Epidermal melanocyte (primary cell): ENCODE measurements around the gene HCN3.
A peak's percentile ranks its signal among the peaks of the same experiment; 100 is the strongest.
"Not testable (repeated sequence)": the region's sequence is repeated elsewhere in the genome, so short reads cannot be mapped to it uniquely, and the experiment has no call there.

Experiments
- DNase-seq: peaks from one replicate; pipeline ENCODE4 v3.0.0; 2011; ENCODE audit warnings: low spot score; ENCODE audit not compliant: insufficient read length

Gene HCN3

DNA sequence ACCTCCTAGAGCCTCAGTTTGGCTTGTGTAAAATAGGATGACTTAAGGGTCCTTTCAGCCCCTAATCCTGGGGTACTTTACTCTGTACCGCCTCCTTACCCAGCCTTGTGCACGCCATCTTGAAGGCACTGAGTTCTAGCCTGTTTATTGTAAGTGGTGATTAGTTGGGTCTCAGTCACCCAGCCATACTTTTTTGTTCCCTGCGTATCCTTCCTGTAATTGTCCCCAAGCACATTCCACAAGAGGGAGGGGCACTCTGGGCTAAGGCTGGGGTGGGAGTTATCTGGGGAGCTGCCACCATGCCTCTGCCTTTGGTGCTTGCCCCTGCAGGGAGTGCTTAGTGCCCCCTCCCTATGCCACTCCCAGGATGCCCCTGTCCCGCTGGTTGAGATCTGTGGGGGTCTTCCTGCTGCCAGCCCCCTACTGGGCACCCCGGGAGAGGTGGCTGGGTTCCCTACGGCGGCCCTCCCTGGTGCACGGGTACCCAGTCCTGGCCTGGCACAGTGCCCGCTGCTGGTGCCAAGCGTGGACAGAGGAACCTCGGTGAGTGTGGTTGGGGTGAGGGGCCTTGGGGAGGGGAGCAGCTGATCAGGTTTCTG lies 32.3 kb downstream of the HCN3 start:
- no peak for DNase-seq

DNA sequence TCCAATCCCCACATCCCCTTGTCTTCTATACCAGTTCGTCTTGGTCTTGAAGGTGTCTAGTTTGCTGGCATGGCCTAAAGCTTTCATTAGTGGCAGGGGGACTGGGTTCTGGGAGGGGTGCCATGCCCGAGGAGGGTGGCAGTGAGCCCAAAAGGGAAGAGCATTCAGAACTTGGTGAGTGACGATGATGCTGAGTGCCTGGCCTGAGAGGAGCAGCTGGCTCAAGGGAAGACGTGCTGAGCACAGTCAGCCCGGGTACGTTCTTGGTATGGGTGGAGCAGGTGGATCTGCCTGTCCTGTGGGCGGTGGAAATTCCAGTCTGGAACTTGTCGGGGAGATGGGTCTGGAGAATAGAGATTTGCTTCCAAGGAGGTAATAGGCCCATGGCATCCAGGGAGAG lies 36.0 kb downstream of the HCN3 start:
- no peak for DNase-seq

DNA sequence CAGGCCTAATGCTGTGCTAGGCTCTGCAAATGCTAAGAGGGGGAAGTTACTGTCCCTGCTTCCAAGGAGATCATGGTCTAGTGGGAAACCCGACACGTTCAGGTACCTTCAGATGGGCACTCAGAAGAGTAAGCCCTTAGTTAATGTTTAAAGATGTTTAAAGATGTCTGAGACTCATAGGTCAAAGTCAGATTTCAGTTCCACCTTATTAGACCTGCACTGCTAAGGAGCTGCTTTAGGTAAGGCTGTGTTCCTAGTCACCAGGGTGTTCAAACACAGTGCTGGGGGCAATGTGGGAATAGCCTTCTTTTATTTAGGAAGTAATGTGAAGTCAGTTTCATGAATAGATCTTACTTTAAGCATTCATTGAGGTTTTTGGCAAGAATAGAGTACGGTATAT lies 39.7 kb downstream of the HCN3 start:
- DNase-seq = no peak

DNA sequence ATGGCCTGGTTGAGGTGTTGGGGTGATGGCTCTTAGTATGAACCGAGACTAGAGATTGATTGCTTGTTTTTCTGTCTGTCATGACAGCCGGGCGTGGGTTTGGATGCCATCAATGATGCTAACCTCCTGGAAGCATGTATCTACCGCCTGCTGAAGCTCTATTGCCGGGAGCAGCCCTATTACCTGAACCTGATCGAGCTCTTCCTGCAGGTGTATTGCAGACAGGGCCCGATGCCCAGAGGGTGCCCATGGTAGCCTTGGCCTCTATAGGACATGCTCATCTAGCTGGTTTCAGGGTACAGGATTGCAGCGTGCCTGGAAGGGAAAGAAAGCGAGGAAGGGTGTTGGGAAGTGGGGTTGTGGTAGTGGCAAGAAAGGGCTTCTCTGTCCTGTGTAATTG lies 40.8 kb downstream of the HCN3 start:
- no peak for DNase-seq

DNA sequence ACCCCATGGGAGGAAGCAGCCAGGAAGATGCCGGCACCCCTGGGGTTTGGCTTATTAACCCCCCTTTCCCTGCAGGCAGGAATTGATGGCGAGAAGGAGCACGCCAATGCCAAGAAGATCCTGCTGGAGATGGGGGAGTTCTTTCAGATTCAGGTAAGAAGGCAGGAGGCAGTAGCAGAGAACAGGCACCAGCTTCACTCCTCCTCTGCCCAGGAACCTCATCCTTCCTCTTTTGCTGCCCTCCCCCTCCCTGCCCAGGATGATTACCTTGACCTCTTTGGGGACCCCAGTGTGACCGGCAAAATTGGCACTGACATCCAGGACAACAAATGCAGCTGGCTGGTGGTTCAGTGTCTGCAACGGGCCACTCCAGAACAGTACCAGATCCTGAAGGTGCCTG lies 42.3 kb downstream of the HCN3 start:
- no peak for DNase-seq

DNA sequence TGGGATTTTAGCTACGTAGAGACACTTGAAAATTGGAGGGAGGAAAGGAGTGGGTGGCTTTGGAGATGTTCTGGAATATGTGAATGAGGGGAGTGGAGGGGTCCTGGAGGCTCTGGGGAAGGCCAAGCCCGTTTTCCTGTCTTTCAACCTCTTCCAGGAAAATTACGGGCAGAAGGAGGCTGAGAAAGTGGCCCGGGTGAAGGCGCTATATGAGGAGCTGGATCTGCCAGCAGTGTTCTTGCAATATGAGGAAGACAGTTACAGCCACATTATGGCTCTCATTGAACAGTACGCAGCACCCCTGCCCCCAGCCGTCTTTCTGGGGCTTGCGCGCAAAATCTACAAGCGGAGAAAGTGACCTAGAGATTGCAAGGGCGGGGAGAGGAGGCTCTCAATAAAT lies 43.0 kb downstream of the HCN3 start:
- DNase-seq = no peak

DNA sequence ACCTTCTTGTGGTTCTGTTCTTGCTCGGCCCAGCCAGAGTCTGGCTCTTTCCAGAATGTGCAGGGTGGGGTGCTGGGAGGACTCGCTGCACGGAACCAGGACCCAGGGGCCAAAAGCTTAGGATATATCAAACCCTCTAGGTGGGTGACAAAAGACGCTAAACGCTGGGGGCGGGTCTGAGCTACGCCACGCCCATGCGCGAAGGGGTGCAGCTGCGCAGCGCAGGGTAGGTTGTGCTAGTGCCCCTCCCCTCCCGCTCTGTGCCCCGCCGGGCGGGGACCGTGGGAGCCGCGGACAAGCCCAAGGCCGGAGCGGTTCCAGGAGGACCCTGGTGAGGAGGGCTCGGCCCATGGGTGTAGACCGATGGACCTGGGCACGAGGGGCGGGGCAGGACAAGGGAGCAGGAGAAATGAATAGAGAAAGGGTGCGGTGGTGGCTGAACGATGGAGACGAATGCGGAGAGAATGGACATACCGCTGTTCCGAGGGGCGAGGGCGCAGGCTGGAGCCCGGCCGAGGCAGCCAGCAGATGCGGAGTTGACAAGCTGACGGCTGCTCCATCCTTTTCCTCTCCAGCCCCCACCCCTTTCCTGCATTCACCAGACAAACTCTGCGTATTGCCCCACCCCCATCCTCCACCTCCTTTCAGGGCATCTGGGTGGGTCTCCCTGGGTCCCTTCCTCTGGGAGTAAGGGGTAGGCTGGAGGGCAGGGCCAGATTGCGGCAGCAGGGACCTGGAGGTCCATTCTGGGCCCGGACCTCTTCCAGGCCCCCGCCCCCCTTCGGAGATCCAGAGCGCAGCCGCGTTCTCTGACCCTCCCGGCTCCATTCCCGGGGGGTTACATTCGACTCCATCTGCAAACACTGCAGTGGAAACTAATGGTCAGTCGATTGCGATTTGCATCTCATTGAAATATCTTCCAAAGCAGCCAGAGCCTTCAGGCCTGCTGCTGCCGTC lies 43.7 kb downstream of the HCN3 start, which contains the start of gene RUSC1:
TSS of gene RUSC1 (plus strand) at position 234 of the 957 bp plus-strand sequence. CDS start 880 bp downstream, outside the sequence.
- DNase-seq = peak; percentile 50

DNA sequence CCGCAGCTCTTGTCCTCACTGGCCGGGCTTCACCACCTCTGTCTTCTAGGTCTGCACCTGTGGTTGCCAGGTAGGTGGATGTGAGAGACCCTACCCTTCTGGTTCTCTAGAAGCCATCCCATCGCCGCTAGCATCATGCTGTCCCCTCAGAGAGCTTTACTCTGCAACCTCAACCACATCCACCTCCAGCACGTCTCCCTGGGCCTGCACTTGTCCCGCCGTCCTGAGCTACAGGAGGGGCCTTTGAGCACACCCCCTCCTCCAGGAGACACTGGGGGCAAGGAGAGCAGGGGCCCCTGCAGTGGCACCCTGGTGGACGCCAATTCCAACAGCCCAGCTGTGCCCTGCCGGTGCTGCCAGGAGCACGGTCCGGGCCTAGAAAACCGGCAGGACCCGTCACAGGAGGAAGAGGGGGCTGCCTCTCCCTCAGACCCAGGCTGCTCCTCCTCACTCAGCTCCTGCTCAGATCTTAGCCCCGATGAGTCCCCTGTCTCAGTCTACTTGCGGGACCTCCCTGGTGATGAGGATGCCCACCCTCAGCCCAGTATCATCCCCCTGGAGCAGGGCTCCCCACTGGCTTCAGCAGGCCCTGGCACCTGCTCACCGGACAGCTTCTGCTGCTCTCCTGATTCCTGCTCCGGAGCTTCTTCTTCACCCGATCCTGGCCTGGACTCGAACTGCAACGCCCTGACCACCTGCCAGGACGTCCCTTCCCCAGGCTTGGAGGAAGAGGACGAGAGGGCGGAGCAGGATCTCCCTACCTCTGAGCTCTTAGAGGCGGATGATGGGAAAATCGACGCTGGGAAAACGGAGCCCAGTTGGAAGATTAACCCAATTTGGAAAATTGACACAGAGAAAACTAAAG lies 44.6 kb downstream of the HCN3 start:
- DNase-seq = no peak

DNA sequence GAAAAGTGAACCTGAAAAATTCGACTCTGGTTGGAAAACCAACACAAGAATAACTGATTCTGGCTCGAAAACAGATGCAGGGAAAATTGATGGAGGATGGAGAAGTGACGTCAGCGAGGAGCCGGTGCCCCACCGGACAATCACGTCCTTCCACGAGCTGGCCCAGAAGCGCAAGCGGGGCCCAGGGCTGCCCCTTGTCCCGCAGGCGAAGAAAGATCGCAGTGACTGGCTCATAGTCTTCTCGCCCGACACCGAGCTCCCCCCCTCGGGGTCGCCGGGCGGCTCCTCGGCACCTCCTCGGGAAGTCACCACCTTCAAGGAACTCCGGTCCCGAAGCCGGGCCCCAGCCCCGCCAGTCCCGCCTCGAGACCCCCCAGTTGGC lies 45.3 kb downstream of the HCN3 start:
- no peak for DNase-seq

DNA sequence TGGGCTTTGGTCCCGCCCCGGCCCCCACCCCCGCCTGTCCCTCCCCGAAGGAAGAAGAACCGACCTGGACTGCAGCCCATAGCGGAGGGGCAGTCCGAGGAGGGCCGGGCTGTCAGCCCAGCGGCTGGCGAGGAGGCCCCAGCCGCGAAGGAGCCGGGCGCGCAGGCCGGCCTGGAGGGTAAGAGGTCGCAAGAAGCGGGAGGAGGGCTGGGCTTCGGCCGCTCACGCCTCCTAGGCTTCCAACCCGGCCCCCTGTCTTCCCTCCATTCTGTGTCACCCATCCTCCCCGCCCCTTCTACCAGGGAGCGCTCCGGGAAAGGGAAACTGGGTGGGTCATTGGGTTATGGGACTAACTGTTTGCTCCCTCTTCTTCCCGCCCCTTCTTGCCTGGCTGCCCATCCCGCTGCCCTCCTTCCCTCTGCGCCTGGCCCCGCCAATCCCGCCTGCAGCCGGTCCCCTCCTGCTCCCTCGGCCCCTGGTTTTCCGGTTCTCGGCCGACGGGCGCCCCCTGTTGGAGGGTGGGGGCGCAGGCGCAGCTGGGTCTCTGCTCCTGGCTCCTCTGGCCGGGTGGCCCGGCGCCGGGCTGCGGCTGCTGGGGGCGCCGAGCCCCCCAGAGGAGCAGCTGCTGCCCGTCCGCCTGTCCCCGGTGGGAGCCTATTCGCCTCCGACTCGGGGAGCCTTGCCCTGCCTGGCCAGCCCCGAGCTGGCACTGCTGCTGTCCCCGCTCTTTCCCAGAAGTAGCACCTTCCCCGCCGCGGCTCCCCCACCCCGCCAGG lies 45.9 kb downstream of the HCN3 start:
- peak; percentile 92 for DNase-seq

DNA sequence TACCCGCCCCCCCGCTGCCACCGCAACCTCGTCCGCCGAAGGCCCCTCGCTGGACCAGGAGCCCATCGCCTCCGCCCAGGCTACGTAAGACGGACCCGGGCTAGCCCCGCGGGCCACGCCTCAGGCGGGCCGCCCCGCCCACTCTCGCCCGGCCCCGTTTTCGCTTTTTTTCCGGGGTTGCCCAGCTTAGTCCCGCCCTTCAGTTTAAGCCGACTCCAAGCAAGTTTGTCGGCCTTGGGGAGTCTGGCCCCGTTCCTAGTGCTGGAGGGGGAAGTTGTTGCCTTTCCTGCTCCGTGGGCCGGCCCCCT lies 46.4 kb downstream of the HCN3 start:
- DNase-seq = peak; percentile 61

DNA sequence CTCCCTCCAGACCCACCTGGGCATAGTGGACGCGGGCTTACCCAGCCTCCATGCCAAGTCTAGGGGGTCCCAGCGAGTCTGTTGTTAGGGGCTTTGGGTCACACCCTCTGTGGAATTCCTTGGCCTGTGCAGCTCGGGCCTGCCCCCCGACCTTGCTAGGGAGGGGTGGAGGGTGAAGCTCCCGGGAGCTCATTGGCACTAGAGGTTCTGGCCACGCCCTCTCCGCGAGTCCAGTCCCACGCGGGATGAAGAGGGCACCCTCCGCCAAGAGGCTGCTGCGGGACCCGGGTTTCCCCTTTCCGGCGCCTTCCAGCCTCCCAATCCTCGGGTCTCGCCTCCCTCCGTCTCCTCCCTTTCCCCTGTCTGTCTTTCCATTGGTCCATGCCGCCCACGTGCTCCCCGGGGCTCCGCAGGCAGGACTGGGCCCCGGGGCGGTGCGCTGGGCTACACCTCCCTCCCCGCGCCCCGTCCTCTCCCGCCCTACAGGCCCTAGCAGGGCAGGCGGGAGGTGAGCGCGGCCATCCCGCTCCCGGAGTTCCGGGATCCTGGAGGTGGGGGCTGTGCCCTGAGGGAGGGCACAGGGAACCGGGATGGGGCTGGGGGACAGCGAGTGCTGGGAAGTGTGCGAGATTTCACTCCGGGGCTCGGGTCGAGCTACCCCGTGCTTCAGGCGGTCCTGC lies 46.9 kb downstream of the HCN3 start:
- DNase-seq = peak; percentile 96

DNA sequence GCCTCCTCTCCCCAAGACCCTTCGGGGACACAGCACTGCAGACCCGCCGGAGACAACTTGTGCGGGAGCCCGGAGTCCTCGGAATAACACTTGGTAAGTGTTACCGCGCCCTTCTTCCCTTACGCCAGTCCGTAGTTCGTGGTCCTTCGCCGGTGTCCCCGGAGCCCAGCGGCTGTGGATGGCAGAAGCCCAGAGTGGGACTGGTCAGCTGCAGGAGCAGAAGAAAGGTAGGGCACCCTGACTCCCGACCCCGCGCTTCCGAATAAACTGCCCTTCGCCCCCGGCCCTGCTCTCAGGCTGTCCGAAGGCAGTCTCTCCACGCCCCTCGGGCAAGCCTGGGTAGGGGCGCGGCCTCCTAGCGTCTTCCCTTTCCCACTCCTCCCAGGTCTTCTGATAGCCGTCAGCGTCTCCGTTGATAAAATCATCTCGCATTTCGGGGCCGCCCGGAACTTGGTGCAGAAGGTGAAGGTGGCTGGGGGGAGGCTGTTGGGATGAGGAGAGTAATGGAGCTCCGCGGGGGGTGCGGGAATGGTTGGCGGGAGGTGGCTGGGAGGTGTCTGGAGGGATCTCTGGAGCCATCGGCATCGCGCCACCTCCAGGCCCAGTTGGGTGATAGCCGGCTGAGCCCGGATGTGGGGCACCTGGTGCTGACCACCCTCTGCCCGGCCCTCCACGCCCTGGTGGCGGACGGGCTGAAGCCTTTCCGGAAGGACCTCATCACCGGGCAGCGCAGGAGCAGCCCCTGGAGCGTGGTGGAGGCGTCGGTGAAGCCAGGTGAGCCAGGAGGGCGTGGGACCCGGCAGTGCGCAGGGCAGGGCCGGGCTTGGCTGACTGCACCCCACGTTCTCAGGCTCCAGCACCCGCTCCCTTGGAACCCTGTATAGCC lies 47.7 kb downstream of the HCN3 start:
- DNase-seq = no peak

DNA sequence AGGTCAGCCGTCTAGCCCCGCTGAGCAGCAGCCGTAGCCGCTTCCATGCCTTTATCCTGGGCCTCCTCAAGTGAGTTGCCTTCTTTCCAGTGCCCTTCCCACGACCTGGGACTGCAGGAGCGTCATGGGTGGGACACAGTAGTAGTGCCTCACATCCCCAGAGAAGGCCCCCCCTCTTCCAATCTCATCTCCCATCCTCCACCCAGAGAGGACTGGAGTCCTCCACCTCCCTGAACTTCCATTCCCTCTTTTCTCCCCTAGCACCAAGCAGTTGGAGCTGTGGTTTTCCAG lies 48.3 kb downstream of the HCN3 start:
- DNase-seq = no peak

DNA sequence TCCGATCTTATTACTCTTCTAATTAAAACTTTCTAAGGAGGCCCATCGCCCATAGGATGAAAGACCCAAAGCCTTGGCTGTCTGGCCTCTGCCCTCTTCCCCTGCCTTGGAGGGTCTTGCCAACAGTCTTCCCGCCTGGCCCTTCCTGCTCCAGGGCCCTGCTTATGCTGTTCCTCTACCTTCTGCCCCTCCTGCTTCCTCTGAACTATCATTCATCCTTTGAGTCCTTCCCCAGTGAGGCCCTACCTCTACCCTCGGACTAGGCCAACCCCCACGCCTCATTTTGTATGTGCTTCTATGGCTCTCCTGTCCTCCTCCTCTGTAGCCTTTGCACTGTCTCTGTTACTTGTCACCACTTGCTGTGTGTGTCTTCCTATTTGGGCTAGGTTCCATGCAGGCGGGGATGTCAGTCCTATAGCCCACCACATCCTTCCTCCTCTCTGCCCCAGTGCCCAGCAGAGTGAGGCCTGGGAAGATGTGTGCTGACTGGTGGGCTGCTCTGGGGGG lies 48.8 kb downstream of the HCN3 start:
- no peak for DNase-seq

DNA sequence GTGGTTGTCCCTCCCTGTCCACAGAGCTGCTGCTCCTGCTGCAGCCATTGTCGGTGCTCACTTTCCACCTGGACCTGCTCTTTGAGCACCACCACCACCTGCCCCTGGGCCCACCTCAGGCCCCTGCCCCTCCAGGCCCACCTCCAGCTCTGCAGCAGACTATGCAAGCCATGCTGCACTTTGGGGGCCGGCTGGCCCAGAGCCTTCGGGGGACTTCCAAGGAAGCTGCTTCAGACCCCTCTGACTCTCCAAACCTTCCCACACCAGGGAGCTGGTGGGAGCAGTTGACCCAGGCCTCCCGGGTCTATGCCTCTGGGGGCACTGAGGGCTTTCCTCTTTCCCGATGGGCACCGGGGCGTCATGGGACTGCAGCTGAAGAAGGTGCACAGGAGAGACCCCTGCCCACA lies 49.4 kb downstream of the HCN3 start:
- DNase-seq = no peak

DNA sequence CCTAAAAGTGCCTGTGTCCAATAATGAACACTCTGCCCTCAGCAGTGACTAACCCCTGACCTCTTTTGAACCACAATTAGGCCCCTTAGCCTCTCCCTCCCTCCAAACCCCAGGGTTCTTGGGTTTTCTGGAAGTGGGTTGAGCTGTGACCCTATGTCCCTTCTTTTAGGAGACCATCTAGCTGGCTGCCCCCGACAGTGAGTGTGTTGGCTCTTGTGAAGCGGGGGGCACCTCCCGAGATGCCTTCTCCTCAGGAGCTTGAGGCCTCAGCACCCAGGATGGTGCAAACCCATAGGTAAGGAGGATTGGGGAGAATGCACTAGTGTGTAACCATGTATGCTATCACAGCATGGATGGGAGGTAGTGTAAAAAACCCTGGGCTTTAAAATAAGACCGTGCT lies 50.7 kb downstream of the HCN3 start:
- DNase-seq = no peak

DNA sequence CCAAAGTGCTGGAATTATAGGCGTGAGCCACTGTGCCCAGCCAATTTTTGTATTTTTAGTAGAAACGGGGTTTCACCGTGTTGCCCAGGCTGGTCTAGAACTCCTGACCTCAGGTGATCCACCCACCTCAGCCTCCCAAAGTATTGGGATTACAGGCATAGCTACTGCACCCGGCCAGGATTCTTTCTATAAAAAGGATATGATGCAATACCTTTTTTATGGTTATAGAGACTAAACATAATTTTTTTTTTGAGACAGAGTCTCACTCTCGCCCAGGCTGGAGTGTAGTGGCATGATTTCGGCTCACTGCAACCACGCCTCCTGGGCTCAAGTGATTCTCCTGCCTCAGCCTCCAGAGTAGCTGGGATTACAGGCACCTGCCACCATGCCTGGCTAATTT lies 51.6 kb downstream of the HCN3 start:
- not testable (repeated sequence) for DNase-seq

DNA sequence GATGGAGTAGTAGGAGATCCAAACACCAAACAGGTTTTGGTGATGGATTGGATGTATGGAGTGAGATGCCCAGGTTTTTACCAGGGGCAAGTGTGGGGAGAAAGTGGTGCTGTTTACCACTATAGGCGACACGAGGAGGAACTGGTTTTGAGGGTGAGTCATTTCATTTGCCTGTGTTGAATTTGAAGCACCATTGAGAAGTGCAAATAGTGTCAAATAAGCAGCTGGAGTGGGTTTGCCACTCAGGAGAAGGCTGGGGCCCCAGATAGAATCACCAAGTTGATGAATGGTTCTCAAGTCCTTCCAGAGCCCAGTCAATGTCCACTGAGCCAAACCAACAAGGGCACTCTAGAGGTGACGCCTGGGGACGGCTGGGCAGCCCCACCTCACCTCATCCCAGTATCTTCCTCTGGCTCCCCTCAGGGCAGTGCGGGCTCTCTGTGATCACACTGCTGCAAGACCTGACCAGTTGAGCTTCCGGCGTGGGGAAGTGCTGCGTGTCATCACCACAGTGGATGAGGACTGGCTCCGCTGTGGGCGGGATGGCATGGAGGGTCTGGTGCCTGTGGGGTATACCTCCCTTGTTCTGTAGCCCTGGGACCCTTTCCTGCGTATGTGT lies 52.8 kb downstream of the HCN3 start:
- no peak for DNase-seq
